ENCODE results near the gene WSB2.

- no peak for TF ChIP-seq CTCF (optimal IDR thresholded peaks at IDR 0.05 in 1 of 3, IDR thresholded peaks at IDR 0.05 in 1 of 3, conservative IDR thresholded peaks at IDR 0.05 in 1 of 3; ENCODE audit: extremely low read depth in 1 of 3, insufficient read depth in 2 of 3, low read length in 3 of 3)
- TF ChIP-seq EZH2 (IDR thresholded peaks at IDR 0.05; ENCODE audit: low read length): no peak
These were observed 27.1 kb downstream of the WSB2 start for GRCh38 chr12:118033902-118034301.
